CD4-positive, alpha-beta T cell (primary cell): ENCODE measurements around the gene RNF213. TPM values are rescaled to one million over a fixed set of nuclear protein-coding genes. Genes with fewer than 3 reads are reported as not detected.

Experiments
- ATAC-seq: fragments of 200-7000 bp; cut with Tn5 transposase; one replicate; pipeline ENCODE4 v1.10.0; 2022; ENCODE audit warnings: mild to moderate bottlenecking; ENCODE audit not compliant: poor library complexity
- CTCF ChIA-PET: fragments of 350-600 bp; sonication (Branson Sonifier 250); formaldehyde crosslinking; loops from one replicate; lab custom pipeline; 2021; ENCODE audit warnings: antibody characterized with exemption, inconsistent platforms; lab: Charles Lee
- POLR2A ChIA-PET: fragments of 350-600 bp; sonication (Branson Sonifier 250); formaldehyde crosslinking; loops from one replicate; lab custom pipeline; 2021; ENCODE audit warnings: antibody characterized with exemption, inconsistent platforms; lab: Charles Lee
- DNase-seq, 14 experiments: peaks; one replicate each; pipeline ENCODE4 v3.0.0-alpha.2; 2013 to 2020; ENCODE audit warnings: mixed read lengths in 2 of 14
- H3K27ac ChIP-seq, 2 donors: one replicate each; pipeline versions ENCODE4 v1.5.1 to v1.7.0; 2013; ENCODE audit warnings: low read length in 2 of 2, low read depth in 1 of 2, mild to moderate bottlenecking in 1 of 2
- H3K27me3 ChIP-seq, 2 experiments: 1 replicate in 1 of 2; 2 replicates in 1 of 2; pipeline versions ENCODE4 v1.6.1 to v1.7.0; 2013; ENCODE audit warnings: low read length in 2 of 2, control low read depth in 1 of 2, mild to moderate bottlenecking in 1 of 2, moderate library complexity in 1 of 2; ENCODE audit not compliant: insufficient read depth in 2 of 2, control insufficient read depth in 1 of 2
- H3K36me3 ChIP-seq: one replicate; pipeline ENCODE4 v1.6.1; 2013; ENCODE audit warnings: low read length, control low read depth; ENCODE audit not compliant: insufficient read depth
- H3K4me1 ChIP-seq: one replicate; pipeline ENCODE4 v1.6.1; 2013; ENCODE audit warnings: low read length, control low read depth; ENCODE audit not compliant: insufficient read depth
- H3K4me3 ChIP-seq: one replicate; pipeline ENCODE4 v1.5.1; 2013; ENCODE audit warnings: mild to moderate bottlenecking, low read length, moderate library complexity
- H3K9me3 ChIP-seq, 2 experiments: 1 replicate in 1 of 2; 2 replicates in 1 of 2; pipeline versions ENCODE4 v1.6.1 to v1.7.0; 2013; ENCODE audit warnings: low read length in 2 of 2, mild to moderate bottlenecking in 2 of 2, control low read depth in 1 of 2, moderate library complexity in 1 of 2; ENCODE audit not compliant: control insufficient read depth in 1 of 2, insufficient read depth in 1 of 2
- H3K27ac Mint-ChIP-seq: one replicate; pipeline ENCODE4 v1.8.0; 2020; ENCODE audit warnings: mixed read lengths
- H3K27me3 Mint-ChIP-seq: one replicate; pipeline ENCODE4 v1.8.0; 2021; ENCODE audit warnings: mixed read lengths
- H3K36me3 Mint-ChIP-seq: one replicate; pipeline ENCODE4 v1.8.0; 2021; ENCODE audit warnings: low read depth, mixed read lengths
- H3K4me1 Mint-ChIP-seq: one replicate; pipeline ENCODE4 v1.8.0; 2021; ENCODE audit warnings: low read depth, mixed read lengths
- H3K4me3 Mint-ChIP-seq: one replicate; pipeline ENCODE4 v1.8.0; 2020; ENCODE audit warnings: mild to moderate bottlenecking, mixed read lengths
- H3K9me3 Mint-ChIP-seq: one replicate; pipeline ENCODE4 v1.8.0; 2020; ENCODE audit warnings: mixed read lengths
- intact Hi-C, 2 experiments: fragments of 100-400 bp; cut with DNase I in 1 of 2; cut with micrococcal nuclease in 1 of 2; formaldehyde crosslinking; loops; one replicate each; pipeline versions ENCODE4 v1.15.1 to v1.9.0; 2023 to 2025; cut with DNase I, micrococcal nuclease
- microRNA-seq: library from miRNA; unstranded; fragments of <30 nt; microRNA quantifications from one replicate; pipeline ENCODE4 v1.2.0, GENCODE V29; 2021; ENCODE audit warnings: borderline microRNAs expressed, borderline replicate concordance
- total RNA-seq, 174 experiments: library from RNA in 2 of 174; stranded (reverse) in 2 of 174; gene quantifications; one replicate each; pipeline ENCODE4 v1.2.3 and lab custom pipeline; 2021 to 2026
- TF ChIP-seq, protein P1 (sequence below): fragments of 200-600 bp; IDR thresholded peaks from one replicate; pipeline ENCODE4 v1.8.0; 2022; ENCODE audit warnings: antibody characterized with exemption, mild to moderate bottlenecking

Gene RNF213
- total RNA-seq, 2 experiments from 2014 or later: 290 to 312 TPM

DNA sequence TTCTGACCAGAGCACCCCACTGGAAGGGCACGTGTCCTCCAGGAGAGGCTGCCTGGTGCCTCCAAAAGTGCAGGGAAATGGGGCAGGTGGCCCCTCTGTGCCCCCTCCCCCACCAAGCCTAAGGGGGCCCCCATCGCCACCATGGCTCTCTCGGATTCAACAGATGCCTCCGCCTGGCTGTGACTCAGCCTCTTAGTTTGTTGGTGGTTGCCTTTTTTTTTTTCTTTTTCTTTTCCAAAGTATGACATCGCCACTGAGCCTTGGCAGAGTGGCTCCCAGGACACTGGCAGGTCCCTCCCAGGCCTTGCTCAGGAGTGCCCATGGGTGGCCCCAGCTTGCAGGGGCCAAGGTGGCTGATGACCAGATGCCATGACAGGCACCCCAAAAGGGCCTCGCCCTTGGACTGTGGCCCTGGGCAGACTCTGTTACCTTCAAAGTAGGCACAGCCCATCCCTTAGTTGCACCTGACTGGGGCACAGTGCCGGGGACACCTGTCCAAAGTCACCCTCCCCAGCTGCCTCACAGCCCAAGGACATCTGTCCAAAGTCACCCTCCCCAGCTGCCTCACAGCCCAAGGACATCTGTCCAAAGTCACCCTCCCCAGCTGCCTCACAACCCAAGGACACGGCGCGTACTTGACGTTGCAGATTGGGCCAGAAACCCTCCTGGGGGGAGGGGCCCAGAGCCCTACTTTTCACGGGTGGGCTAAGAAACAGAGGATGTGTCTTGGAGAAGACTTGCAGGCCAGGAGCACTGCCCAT lies 186.2 kb downstream of the RNF213 start:
- Histone ChIP-seq H3K9me3 (peaks cover 0 to 4% of the 10 kb centered on the region in 2 experiments), H3K27me3 (peaks cover 0 to 12% of the 10 kb centered on the region in 2 experiments), H3K4me1 (no peaks in the 10 kb centered on the region), H3K4me3 (no peak overlapping the region), H3K36me3 (no peaks in the 10 kb centered on the region), H3K27ac (no peak overlapping the region)
- Mint-ChIP-seq H3K36me3 (no peaks in the 10 kb centered on the region), H3K9me3 (no peaks in the 10 kb centered on the region), H3K4me3 (no peak overlapping the region), H3K27me3 (peaks cover 5% of the 10 kb centered on the region), H3K4me1 (no peaks in the 10 kb centered on the region), H3K27ac (no peak overlapping the region)
- ChIA-PET POLR2A (no interaction called here), CTCF (no interaction called here)
- intact Hi-C loops: no loop called here
- DNase-seq (no peak), ATAC-seq (no peak)
- TF ChIP-seq, protein P1, sequence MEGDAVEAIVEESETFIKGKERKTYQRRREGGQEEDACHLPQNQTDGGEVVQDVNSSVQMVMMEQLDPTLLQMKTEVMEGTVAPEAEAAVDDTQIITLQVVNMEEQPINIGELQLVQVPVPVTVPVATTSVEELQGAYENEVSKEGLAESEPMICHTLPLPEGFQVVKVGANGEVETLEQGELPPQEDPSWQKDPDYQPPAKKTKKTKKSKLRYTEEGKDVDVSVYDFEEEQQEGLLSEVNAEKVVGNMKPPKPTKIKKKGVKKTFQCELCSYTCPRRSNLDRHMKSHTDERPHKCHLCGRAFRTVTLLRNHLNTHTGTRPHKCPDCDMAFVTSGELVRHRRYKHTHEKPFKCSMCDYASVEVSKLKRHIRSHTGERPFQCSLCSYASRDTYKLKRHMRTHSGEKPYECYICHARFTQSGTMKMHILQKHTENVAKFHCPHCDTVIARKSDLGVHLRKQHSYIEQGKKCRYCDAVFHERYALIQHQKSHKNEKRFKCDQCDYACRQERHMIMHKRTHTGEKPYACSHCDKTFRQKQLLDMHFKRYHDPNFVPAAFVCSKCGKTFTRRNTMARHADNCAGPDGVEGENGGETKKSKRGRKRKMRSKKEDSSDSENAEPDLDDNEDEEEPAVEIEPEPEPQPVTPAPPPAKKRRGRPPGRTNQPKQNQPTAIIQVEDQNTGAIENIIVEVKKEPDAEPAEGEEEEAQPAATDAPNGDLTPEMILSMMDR: no peak

DNA sequence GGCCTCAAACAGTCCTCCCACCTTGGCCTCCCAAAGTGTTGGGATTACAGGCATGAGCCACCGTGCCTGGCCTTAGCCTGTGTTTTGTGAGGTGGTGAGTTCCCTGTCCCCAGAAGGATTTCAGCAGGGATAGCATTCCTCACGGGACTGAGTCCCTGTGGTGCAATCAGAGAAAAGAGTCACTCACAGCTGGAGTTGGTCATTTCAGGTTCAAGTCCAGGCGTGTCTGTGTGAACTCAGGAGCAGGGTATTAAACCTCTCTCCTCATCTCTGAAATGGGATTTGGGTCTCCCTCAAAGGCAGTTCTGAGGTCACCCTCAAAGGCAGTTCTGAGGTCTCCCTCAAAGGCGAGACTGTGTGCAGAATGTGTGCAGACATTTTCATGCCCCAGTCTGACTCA lies 187.1 kb downstream of the RNF213 start:
- H3K36me3 Mint-ChIP-seq: no peaks in the 10 kb centered on the region
- ATAC-seq (no peak), DNase-seq (no peak)
- CTCF ChIA-PET: no interaction called here
- peaks cover 0 to 8% of the 10 kb centered on the region in 2 experiments for H3K27me3 ChIP-seq
- no peaks in the 10 kb centered on the region for H3K9me3 Mint-ChIP-seq
- H3K4me1 ChIP-seq: no peaks in the 10 kb centered on the region
- H3K27ac ChIP-seq: no peak overlapping the region
- no peak overlapping the region for H3K4me3 ChIP-seq
- POLR2A ChIA-PET: no interaction called here
- peaks cover 0 to 4% of the 10 kb centered on the region in 2 experiments for H3K9me3 ChIP-seq
- intact Hi-C loops: no loop called here
- H3K27me3 Mint-ChIP-seq: peaks cover under 1% of the 10 kb centered on the region
- no peaks in the 10 kb centered on the region for H3K36me3 ChIP-seq
- H3K4me3 Mint-ChIP-seq: no peak overlapping the region
- H3K27ac Mint-ChIP-seq: no peak overlapping the region
- TF ChIP-seq, protein P1: no peak
- no peaks in the 10 kb centered on the region for H3K4me1 Mint-ChIP-seq

Small RNA genes lying within 50 kb of the gene (microRNA-seq; reads per million reads assigned to microRNA genes)
- not detected for gene MIR4730

Other genes with a start within 250 kb of the RNF213 start
- 1 to 10 TPM; 1.9 to 2.5 TPM for gene TBC1D16, start 225.0 kb upstream of the RNF213 start, total RNA-seq
- under 1 TPM; 0.64 to 0.77 TPM for gene CCDC40, start 224.2 kb upstream of the RNF213 start, total RNA-seq
- 10 to 100 TPM; 22.2 to 22.4 TPM for gene GAA, start 159.3 kb upstream of the RNF213 start, total RNA-seq
- gene EIF4A3, start 113.7 kb upstream of the RNF213 start, total RNA-seq: 10 to 100 TPM; 79.6 to 79.7 TPM
- gene CARD14, start 90.8 kb upstream of the RNF213 start, total RNA-seq: not detected
- gene SGSH, start 40.5 kb upstream of the RNF213 start, total RNA-seq: 100 to 1,000 TPM in 1 of 2 experiments, 10 to 100 TPM in 1; 97.9 to 102 TPM
- gene SLC26A11, start 40.4 kb upstream of the RNF213 start, total RNA-seq: 10 to 100 TPM; 46.5 to 50.9 TPM
- gene ENDOV, start 154.3 kb downstream of the RNF213 start, total RNA-seq: 10 to 100 TPM; 10.1 to 12.0 TPM
- under 1 TPM; 0.25 to 0.58 TPM for gene NPTX1, start 215.8 kb downstream of the RNF213 start, total RNA-seq